ENCODE data around the gene TIMP3.

GRCh38 chr22:32858121-32858703 lies 56.7 kb downstream of the TIMP3 start:
- TF ChIP-seq CTCF (IDR thresholded peaks at IDR 0.05; ENCODE audit: low read depth, low read length) (no peak), POLR2A (IDR thresholded peaks at IDR 0.05; ENCODE audit: extremely low read depth, insufficient read length) (no peak), MYC (IDR thresholded peaks at IDR 0.05; ENCODE audit: low read depth, low read length) (no peak), MAX (IDR thresholded peaks at IDR 0.05; ENCODE audit: low read depth, low read length) (no peak)

All from NB4 (cell line).